H9 (cell line): ENCODE results near the gene ZCCHC7. TPM values are rescaled to one million over a fixed set of nuclear protein-coding genes. Genes with fewer than 3 reads are reported as not detected.

ENCODE experiments used
- DNase-seq: peaks from one replicate; pipeline ENCODE4 v3.0.0-alpha.2; 2017
- H2AFZ ChIP-seq: one replicate; pipeline ENCODE4 v1.6.1; 2013; ENCODE audit warnings: mild to moderate bottlenecking, low read length, control low read depth, moderate library complexity
- H2AK5ac ChIP-seq: 2 replicates; pipeline ENCODE4 v1.6.1; 2013; ENCODE audit warnings: low read length, control low read depth, mixed read lengths; ENCODE audit not compliant: insufficient read length
- H2BK120ac ChIP-seq: one replicate; pipeline ENCODE4 v1.6.1; 2013; ENCODE audit warnings: low read depth, mild to moderate bottlenecking, low read length, control low read depth, inconsistent platforms; ENCODE audit not compliant: poor library complexity, severe bottlenecking
- H2BK12ac ChIP-seq: 2 replicates; pipeline ENCODE4 v1.6.1; 2013; ENCODE audit warnings: low read length, control low read depth, mixed read lengths, low read depth; ENCODE audit not compliant: insufficient read length
- H2BK15ac ChIP-seq: 2 replicates; pipeline ENCODE4 v1.6.1; 2013; ENCODE audit warnings: low read depth, low read length, control low read depth
- H2BK20ac ChIP-seq: one replicate; pipeline ENCODE4 v1.6.1; 2013; ENCODE audit warnings: low read depth, mild to moderate bottlenecking, low read length, control low read depth, inconsistent platforms; ENCODE audit not compliant: poor library complexity, severe bottlenecking
- H2BK5ac ChIP-seq: 2 replicates; pipeline ENCODE4 v1.6.1; 2013; ENCODE audit warnings: low read length, control low read depth, mixed read lengths; ENCODE audit not compliant: insufficient read length
- H3K14ac ChIP-seq: 2 replicates; pipeline ENCODE4 v1.6.1; 2013; ENCODE audit warnings: low read length, control low read depth; ENCODE audit not compliant: insufficient read depth
- H3K18ac ChIP-seq: 2 replicates; pipeline ENCODE4 v1.6.1; 2013; ENCODE audit warnings: low read depth, mild to moderate bottlenecking, mixed read lengths, low read length, control low read depth; ENCODE audit not compliant: insufficient read length
- H3K23ac ChIP-seq: 2 replicates; pipeline ENCODE4 v1.6.1; 2013; ENCODE audit warnings: low read length, control low read depth, mixed read lengths, low read depth; ENCODE audit not compliant: insufficient read length
- H3K23me2 ChIP-seq: 2 replicates; pipeline ENCODE4 v1.6.1; 2013; ENCODE audit warnings: low read depth, mild to moderate bottlenecking, mixed read lengths, low read length, control low read depth; ENCODE audit not compliant: insufficient read length, poor library complexity, severe bottlenecking
- H3K27ac ChIP-seq: 2 replicates; pipeline ENCODE4 v1.5.1; 2013; ENCODE audit warnings: low read length, control low read depth, mixed read lengths, low read depth; ENCODE audit not compliant: insufficient read length
- H3K27me3 ChIP-seq: 2 replicates; pipeline ENCODE4 v1.6.1; 2013; ENCODE audit warnings: low read length, control low read depth, inconsistent platforms; ENCODE audit not compliant: insufficient read depth
- H3K4ac ChIP-seq: 2 replicates; pipeline ENCODE4 v1.6.1; 2013; ENCODE audit warnings: low read depth, mild to moderate bottlenecking, control low read depth, inconsistent platforms, low read length, moderate library complexity
- H3K4me1 ChIP-seq: 2 replicates; pipeline ENCODE4 v1.6.1; 2013; ENCODE audit warnings: low read length, control low read depth, inconsistent platforms; ENCODE audit not compliant: insufficient read depth
- H3K4me2 ChIP-seq: 2 replicates; pipeline ENCODE4 v1.6.1; 2013; ENCODE audit warnings: low read length, control low read depth, mixed read lengths; ENCODE audit not compliant: insufficient read length, insufficient read depth
- H3K56ac ChIP-seq: 2 replicates; pipeline ENCODE4 v1.6.1; 2013; ENCODE audit warnings: low read depth, mild to moderate bottlenecking, mixed read lengths, low read length, control low read depth; ENCODE audit not compliant: insufficient read length
- H3K79me1 ChIP-seq: 2 replicates; pipeline ENCODE4 v1.6.1; 2013; ENCODE audit warnings: low read depth, mild to moderate bottlenecking, moderate library complexity, low read length, control low read depth, inconsistent platforms; ENCODE audit not compliant: insufficient read depth, poor library complexity, severe bottlenecking
- H3K79me2 ChIP-seq: 2 replicates; pipeline ENCODE4 v1.6.1; 2013; ENCODE audit warnings: low read length, control low read depth, inconsistent platforms; ENCODE audit not compliant: insufficient read depth
- H3K9ac ChIP-seq: 2 replicates; pipeline ENCODE4 v1.6.1; 2013; ENCODE audit warnings: low read length, control low read depth, mixed read lengths; ENCODE audit not compliant: insufficient read length; ENCODE audit errors: extremely low read depth
- H3K9me3 ChIP-seq: one replicate; pipeline ENCODE4 v1.6.1; 2013; ENCODE audit warnings: low read depth, low read length, inconsistent platforms; ENCODE audit not compliant: control insufficient read depth
- H3T11ph ChIP-seq: one replicate; pipeline ENCODE4 v1.6.1; 2013; ENCODE audit warnings: mild to moderate bottlenecking, low read length, control low read depth, inconsistent platforms
- H4K20me1 ChIP-seq: one replicate; pipeline ENCODE4 v1.6.1; 2013; ENCODE audit not compliant: control insufficient read depth, insufficient read length, insufficient read depth
- H4K5ac ChIP-seq: 2 replicates; pipeline ENCODE4 v1.6.1; 2013; ENCODE audit warnings: low read depth, mild to moderate bottlenecking, mixed read lengths, low read length, control low read depth; ENCODE audit not compliant: insufficient read length
- H4K8ac ChIP-seq: replicated peaks from 2 replicates; pipeline ENCODE4 v1.6.1; 2013; ENCODE audit warnings: low read length, control low read depth, mixed read lengths, low read depth; ENCODE audit not compliant: insufficient read length
- H4K91ac ChIP-seq: 2 replicates; pipeline ENCODE4 v1.6.1; 2013; ENCODE audit warnings: low read depth, mild to moderate bottlenecking, moderate library complexity, mixed read lengths, low read length, control low read depth; ENCODE audit not compliant: insufficient read length
- H3K27ac Mint-ChIP-seq, 3 experiments: 2 replicates in 2 of 3; 3 replicates in 1 of 3; pipeline ENCODE4 v1.8.0; 2020 to 2021; ENCODE audit warnings: mixed read lengths in 3 of 3, mild to moderate bottlenecking in 1 of 3, moderate library complexity in 1 of 3
- H3K27me3 Mint-ChIP-seq: 2 replicates; pipeline ENCODE4 v1.8.0; 2021; ENCODE audit warnings: low read depth, mild to moderate bottlenecking, moderate library complexity, mixed read lengths
- H3K36me3 Mint-ChIP-seq, 3 experiments: 2 replicates in 2 of 3; 3 replicates in 1 of 3; pipeline ENCODE4 v1.8.0; 2020 to 2021; ENCODE audit warnings: low read depth in 3 of 3, mixed read lengths in 3 of 3; ENCODE audit not compliant: insufficient read depth in 1 of 3
- H3K4me1 Mint-ChIP-seq, 2 experiments: 2 replicates each; pipeline ENCODE4 v1.8.0; 2020; ENCODE audit warnings: mixed read lengths in 2 of 2
- H3K4me3 Mint-ChIP-seq, 2 experiments: 2 replicates in 1 of 2; 3 replicates in 1 of 2; pipeline ENCODE4 v1.8.0; 2020 to 2021; ENCODE audit warnings: mild to moderate bottlenecking in 2 of 2, mixed read lengths in 2 of 2, moderate library complexity in 1 of 2
- H3K9me3 Mint-ChIP-seq, 2 experiments: 2 replicates in 1 of 2; 3 replicates in 1 of 2; pipeline ENCODE4 v1.8.0; 2020; ENCODE audit warnings: mild to moderate bottlenecking in 2 of 2, mixed read lengths in 2 of 2, moderate library complexity in 1 of 2
- WGBS: extraction: QIAGEN DNeasy Blood & Tissue Kit; methylation state at CpG from one replicate; pipeline ENCODE4 v1.1.7; 2013; ENCODE audit warnings: missing lambda C conversion rate, low lambda C conversion rate, mixed read lengths; ENCODE audit not compliant: insufficient read length; ENCODE audit errors: extremely low coverage; 5-methylcytosine and 5-hydroxymethylcytosine counted together
- total RNA-seq: library from RNA; stranded (reverse); gene quantifications from 2 replicates; pipeline ENCODE4 v1.2.1, GENCODE V29; 2021
- TF ChIP-seq, protein P1 (sequence below): fragments of 200-600 bp; sonication (generic); conservative IDR thresholded peaks from 3 replicates; pipeline ENCODE4 v1.8.0; 2021; ENCODE audit warnings: antibody characterized with exemption, mild to moderate bottlenecking

ZCCHC7 gene
- total RNA-seq, 1 experiment from 2014 or later = 20.3 TPM

DNA sequence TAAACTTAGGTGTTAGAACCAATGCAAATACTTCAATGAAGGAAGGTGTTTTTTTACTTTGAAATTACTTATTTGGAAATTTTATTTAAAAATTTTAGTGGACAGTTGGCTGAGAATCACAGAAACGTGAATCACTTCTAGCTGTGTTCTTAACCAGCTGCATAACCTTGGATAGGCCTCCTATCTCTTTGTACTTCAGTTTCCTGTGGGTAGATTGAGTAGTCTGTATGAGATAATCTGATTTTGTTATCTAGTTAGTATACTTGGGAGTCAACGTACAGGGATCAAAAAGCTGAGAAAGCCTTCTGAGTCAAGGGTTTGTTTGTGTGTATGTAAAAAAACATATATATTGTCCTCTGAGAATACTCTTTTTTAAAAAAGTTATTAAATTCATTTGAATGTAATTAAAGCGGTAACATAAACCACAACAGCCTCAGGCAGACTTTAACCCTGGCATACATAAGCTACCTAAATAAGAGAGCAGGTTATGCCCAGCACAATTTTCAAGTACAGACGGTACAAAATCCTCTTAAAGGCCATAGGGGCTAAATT is 38.1 kb upstream of the ZCCHC7 start:
- Histone ChIP-seq H3T11ph (no peak overlapping the region), H3K56ac (no peak overlapping the region), H3K4ac (no peak overlapping the region), H3K23me2 (no peaks in the 10 kb centered on the region), H2BK15ac (no peak overlapping the region), H3K27me3 (no peaks in the 10 kb centered on the region), H3K4me2 (no peak overlapping the region), H3K9ac (no peak overlapping the region), H2AK5ac (no peak overlapping the region), H4K8ac (no peak overlapping the region), H2BK20ac (no peak overlapping the region), H2BK5ac (no peak overlapping the region), H3K14ac (no peak overlapping the region), H4K5ac (no peak overlapping the region), H3K18ac (no peak overlapping the region), H3K9me3 (no peaks in the 10 kb centered on the region), H2AFZ (no peak overlapping the region), H3K23ac (no peak overlapping the region), H3K4me1 (no peaks in the 10 kb centered on the region), H3K79me1 (peaks cover 3% of the 10 kb centered on the region), H3K79me2 (peaks cover 2% of the 10 kb centered on the region; the same call in 1 of the 2 replicates), H2BK120ac (no peak overlapping the region), H3K27ac (no peak overlapping the region), H4K91ac (no peak overlapping the region), H2BK12ac (no peak overlapping the region), H4K20me1 (no peaks in the 10 kb centered on the region)
- DNase-seq = no peak
- Mint-ChIP-seq H3K4me1 (peaks cover 12 to 20% of the 10 kb centered on the region in 2 experiments), H3K27ac (no peak overlapping the region), H3K9me3 (peaks cover 4 to 9% of the 10 kb centered on the region in 2 experiments; a peak in 3 of 5 replicates), H3K27me3 (peaks cover 14% of the 10 kb centered on the region), H3K36me3 (peaks cover 3 to 16% (median 10%) of the 10 kb centered on the region in 3 experiments), H3K4me3 (no peak overlapping the region)
- WGBS = no CpG with 5 or more reads among the region's 4 CpGs
- TF ChIP-seq, protein P1, sequence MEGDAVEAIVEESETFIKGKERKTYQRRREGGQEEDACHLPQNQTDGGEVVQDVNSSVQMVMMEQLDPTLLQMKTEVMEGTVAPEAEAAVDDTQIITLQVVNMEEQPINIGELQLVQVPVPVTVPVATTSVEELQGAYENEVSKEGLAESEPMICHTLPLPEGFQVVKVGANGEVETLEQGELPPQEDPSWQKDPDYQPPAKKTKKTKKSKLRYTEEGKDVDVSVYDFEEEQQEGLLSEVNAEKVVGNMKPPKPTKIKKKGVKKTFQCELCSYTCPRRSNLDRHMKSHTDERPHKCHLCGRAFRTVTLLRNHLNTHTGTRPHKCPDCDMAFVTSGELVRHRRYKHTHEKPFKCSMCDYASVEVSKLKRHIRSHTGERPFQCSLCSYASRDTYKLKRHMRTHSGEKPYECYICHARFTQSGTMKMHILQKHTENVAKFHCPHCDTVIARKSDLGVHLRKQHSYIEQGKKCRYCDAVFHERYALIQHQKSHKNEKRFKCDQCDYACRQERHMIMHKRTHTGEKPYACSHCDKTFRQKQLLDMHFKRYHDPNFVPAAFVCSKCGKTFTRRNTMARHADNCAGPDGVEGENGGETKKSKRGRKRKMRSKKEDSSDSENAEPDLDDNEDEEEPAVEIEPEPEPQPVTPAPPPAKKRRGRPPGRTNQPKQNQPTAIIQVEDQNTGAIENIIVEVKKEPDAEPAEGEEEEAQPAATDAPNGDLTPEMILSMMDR = no peak
